Progenitor cell of endocrine pancreas (in vitro differentiated cells): Measurements from ENCODE around the gene CYB561D2. TPM values are rescaled to one million over a fixed set of nuclear protein-coding genes. Genes with fewer than 3 reads are reported as not detected.
A peak's percentile ranks its signal among the peaks of the same experiment; 100 is the strongest.

Experiments
- DNase-seq: peaks from one replicate; pipeline ENCODE4 v3.0.0; 2021; ENCODE audit warnings: low spot score; ENCODE audit not compliant: unreplicated experiment
- H3K27ac Mint-ChIP-seq: 2 replicates; pipeline ENCODE4 v1.8.0; 2021; ENCODE audit warnings: mild to moderate bottlenecking, moderate library complexity, mixed read lengths
- H3K27me3 Mint-ChIP-seq: 2 replicates; pipeline ENCODE4 v1.8.0; 2021; ENCODE audit warnings: mixed read lengths
- H3K36me3 Mint-ChIP-seq: 2 replicates; pipeline ENCODE4 v1.8.0; 2022; ENCODE audit warnings: mixed read lengths; ENCODE audit not compliant: insufficient read depth
- H3K4me1 Mint-ChIP-seq: 2 replicates; pipeline ENCODE4 v1.8.0; 2021; ENCODE audit warnings: low read depth, mixed read lengths
- H3K4me3 Mint-ChIP-seq: 2 replicates; pipeline ENCODE4 v1.8.0; 2021; ENCODE audit warnings: low read depth, mild to moderate bottlenecking, moderate library complexity, mixed read lengths
- H3K9me3 Mint-ChIP-seq: 2 replicates; pipeline ENCODE4 v1.8.0; 2021; ENCODE audit warnings: low read depth, mixed read lengths
- CTCF ChIP-seq: fragments of 200-600 bp; sonication (generic); IDR thresholded peaks from one replicate; pipeline ENCODE4 v1.5.0; 2021; ENCODE audit warnings: antibody characterized with exemption, mild to moderate bottlenecking; ENCODE audit not compliant: unreplicated experiment
- total RNA-seq: library from RNA; stranded (reverse); gene quantifications from 2 replicates; pipeline ENCODE4 v1.2.1, GENCODE V29; 2021

The CYB561D2 gene
- total RNA-seq, 1 donor from 2014 or later, result 19.2 TPM

GRCh38 chr3:50318615-50319014 is 32.0 kb upstream of the CYB561D2 start:
- Mint-ChIP-seq H3K9me3 (no peaks in the 10 kb centered on the region), H3K27me3 (no peaks in the 10 kb centered on the region), H3K4me1 (peaks cover 28% of the 10 kb centered on the region), H3K4me3 (peak overlapping the region; percentile 52), H3K36me3 (peaks cover 30% of the 10 kb centered on the region), H3K27ac (no peak overlapping the region)
- no peak for DNase-seq
- TF ChIP-seq CTCF, result no peak

GRCh38 chr3:50319181-50319893 is 31.3 kb upstream of the CYB561D2 start:
- Mint-ChIP-seq H3K36me3 (peaks cover 23% of the 10 kb centered on the region), H3K9me3 (no peaks in the 10 kb centered on the region), H3K4me3 (peak overlapping the region; percentile 90), H3K27ac (peak overlapping the region; percentile 33), H3K4me1 (peaks cover 28% of the 10 kb centered on the region), H3K27me3 (no peaks in the 10 kb centered on the region)
- DNase-seq, result no peak
- TF ChIP-seq CTCF, result no peak

DNA sequence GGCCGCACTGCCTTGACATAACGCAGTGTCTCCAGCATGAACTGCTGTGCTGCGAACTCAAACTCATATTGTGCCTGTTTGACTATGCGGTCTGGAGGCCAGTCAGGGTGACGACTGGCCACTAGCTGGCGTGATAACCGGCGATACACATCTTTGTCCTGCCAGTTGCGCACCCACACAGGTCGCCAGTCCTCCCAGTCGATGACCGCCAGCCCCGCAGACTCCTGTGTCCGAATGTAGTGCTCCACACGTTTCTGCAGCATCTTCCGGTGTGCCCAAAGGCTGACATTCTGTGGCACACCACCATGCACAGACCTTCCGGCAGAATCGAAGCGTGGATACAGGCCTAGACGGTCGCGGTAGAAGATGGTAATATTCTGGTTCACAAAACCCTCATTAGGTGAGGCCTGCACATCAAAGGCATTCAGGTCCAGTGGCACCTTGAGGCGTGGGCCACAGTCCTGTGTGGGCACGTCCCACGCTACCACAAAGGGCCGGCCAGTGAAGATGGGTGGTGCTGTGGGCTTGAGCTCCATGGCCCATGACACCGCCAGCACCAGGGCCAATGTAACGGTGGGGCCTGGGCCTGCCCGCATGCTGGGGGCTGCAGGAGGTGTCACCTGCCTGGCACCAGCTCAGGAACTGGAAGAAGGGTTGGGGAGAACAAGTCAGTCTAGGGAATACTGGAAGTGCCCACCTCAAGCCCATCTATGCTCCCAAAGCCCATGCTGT is 30.6 kb upstream of the CYB561D2 start:
- Mint-ChIP-seq H3K27ac (peak overlapping the region; percentile 97), H3K4me3 (peak overlapping the region; percentile 90), H3K4me1 (peaks cover 33% of the 10 kb centered on the region), H3K36me3 (peaks cover 23% of the 10 kb centered on the region), H3K27me3 (no peaks in the 10 kb centered on the region), H3K9me3 (no peaks in the 10 kb centered on the region)
- DNase-seq, result no peak
- no peak for TF ChIP-seq CTCF

DNA sequence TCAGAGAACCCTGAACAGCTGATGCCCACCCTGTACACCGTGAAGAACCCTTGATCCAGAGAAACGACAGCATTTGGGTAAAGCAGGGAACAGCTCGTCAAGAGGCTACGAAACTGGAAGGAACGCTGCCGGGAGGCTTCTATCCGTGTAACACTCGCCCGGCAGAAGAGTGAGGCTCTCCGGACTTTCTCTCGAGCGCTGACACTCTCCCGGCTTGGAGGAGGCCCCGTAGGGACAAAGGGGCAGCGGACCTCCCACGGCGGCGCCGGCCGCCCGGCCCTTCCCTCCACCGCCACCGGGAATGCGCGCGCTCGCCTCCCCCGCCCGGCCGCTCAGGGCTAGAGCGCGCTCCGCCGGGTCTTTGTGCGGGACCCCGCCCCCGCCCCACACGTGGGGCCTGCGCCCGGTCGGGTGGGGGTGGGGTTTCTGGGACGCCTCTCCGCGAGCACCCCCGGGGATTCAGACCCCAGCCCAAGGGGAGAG is 29.8 kb upstream of the CYB561D2 start:
- H3K4me3 Mint-ChIP-seq, result peak overlapping the region; percentile 90
- H3K4me1 Mint-ChIP-seq, result peaks cover 32% of the 10 kb centered on the region
- H3K27ac Mint-ChIP-seq, result peak overlapping the region; percentile 97
- TF ChIP-seq CTCF, result no peak
- H3K9me3 Mint-ChIP-seq, result no peaks in the 10 kb centered on the region
- peak; percentile 73 for DNase-seq
- H3K27me3 Mint-ChIP-seq, result no peaks in the 10 kb centered on the region
- peaks cover 20% of the 10 kb centered on the region for H3K36me3 Mint-ChIP-seq

GRCh38 chr3:50321336-50322114 is 29.1 kb upstream of the CYB561D2 start:
- H3K27me3 Mint-ChIP-seq, result no peaks in the 10 kb centered on the region
- H3K4me3 Mint-ChIP-seq, result peak overlapping the region; percentile 82
- peak; percentile 69 for TF ChIP-seq CTCF
- H3K36me3 Mint-ChIP-seq, result peaks cover 17% of the 10 kb centered on the region
- H3K4me1 Mint-ChIP-seq, result peaks cover 29% of the 10 kb centered on the region
- peak overlapping the region; percentile 100 for H3K27ac Mint-ChIP-seq
- no peaks in the 10 kb centered on the region for H3K9me3 Mint-ChIP-seq
- peak; percentile 77 for DNase-seq
